ENCODE measurements around the gene SIM1. TPM values are rescaled to one million over a fixed set of nuclear protein-coding genes. Genes with fewer than 3 reads are reported as not detected.

The SIM1 gene
- total RNA-seq, 1 experiment from 2014 or later: not detected

- H3K4me3 ChIP-seq (replicated peaks in 1 of 2; ENCODE audit: low read depth in 1 of 2, low read length in 2 of 2): no peak overlapping the region
- ChIA-PET POLR2A (no interaction called here), RAD21 (ENCODE audit: low non-redundant PET in 1 of 2, low total read pairs in 2 of 2, uncharacterized antibody in 2 of 2, unreplicated experiment in 2 of 2) (no interaction called here), CTCF (interaction anchor here (0.7 kb wide), 1 partner anchor 194 kb away, joined by 4 read pairs; no protein-coding TSS in a partner anchor)
- H3K36me3 ChIP-seq (ENCODE audit: control insufficient read depth in 1 of 2, insufficient read depth in 2 of 2, low read length in 2 of 2): no peaks in the 10 kb centered on the region
- no peak overlapping the region for H2AFZ ChIP-seq (ENCODE audit: low read depth, low read length, poor library complexity, severe bottlenecking)
- H3K27ac ChIP-seq (ENCODE audit: low read depth, low read length): no peak overlapping the region
- no peak for DNase-seq (ENCODE audit: low read depth, low spot score)
- ATAC-seq: no peak
- no peaks in the 10 kb centered on the region for H4K20me1 ChIP-seq (ENCODE audit: insufficient read depth)
- H3K4me2 ChIP-seq (ENCODE audit: low read length): no peak overlapping the region
- no TSS peak for BruUV-seq (replicated peaks)
- no peak overlapping the region for H3K9ac ChIP-seq (ENCODE audit: low read length)
- TF ChIP-seq FOSL1 (IDR thresholded peaks at IDR 0.05; ENCODE audit: low read depth) (no peak), EZH2 (IDR thresholded peaks at IDR 0.05) (no peak), SP1 (IDR thresholded peaks at IDR 0.05; ENCODE audit: low read depth) (no peak), EZH2phosphoT487 (IDR thresholded peaks at IDR 0.05; ENCODE audit: borderline replicate concordance) (no peak), RAD21 (IDR thresholded peaks at IDR 0.05; ENCODE audit: low read depth) (no peak)
- intact Hi-C loops (cut with micrococcal nuclease): no loop called here
- H3K79me2 ChIP-seq (ENCODE audit: insufficient read depth, low read length): no peaks in the 10 kb centered on the region
- H3K27me3 ChIP-seq (ENCODE audit: insufficient read depth, low read length): no peaks in the 10 kb centered on the region
- no peaks in the 10 kb centered on the region for H3K4me1 ChIP-seq (ENCODE audit: control insufficient read depth in 1 of 2, insufficient read depth in 2 of 2, low read length in 2 of 2)
- no peaks in the 10 kb centered on the region for H3K9me3 ChIP-seq (ENCODE audit: control insufficient read depth in 1 of 2, insufficient read depth in 1 of 2, low read depth in 1 of 2, low read length in 2 of 2)
- no peaks in the 10 kb centered on the region for H3K9me2 ChIP-seq (ENCODE audit: insufficient read depth)
Observed at GRCh38 chr6:100462706-100463629, 1.8 kb downstream of the SIM1 start.

DNA sequence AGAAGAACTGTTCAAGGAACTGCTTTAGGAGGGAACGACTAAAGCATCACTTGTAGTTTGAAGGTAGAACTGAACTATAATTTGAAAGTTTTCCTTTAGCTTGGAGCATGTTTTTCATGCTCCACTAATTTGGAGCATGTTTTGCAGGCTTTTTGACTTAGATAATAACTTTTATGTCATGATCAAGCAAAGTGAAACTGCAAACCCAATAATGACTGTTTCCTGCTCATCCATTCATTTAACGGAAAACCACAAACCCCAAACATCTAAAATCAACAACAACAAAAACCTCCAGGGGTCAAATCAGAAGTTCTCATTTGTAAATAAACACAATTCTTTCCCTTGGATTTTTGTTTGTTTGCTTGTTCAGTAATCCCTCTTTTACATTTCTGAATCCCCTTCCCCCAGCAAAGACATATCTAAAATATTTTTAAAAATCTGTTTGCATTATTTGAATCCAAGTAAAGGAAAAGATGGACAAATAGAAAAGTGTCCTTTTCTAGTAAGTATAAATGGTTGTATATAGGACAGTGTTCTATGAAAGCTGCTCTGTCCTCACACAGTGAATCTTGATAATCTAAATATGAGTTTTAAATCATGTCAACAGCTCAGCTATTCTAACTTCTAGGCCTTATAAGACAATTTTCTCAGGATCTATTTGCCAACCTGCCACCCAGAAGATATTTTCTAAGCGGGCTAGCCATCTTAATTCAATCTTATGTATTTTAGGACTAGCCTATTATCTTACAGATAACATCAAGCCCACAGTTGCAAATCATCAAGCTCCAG lies 2.6 kb downstream of the SIM1 start:
- ChIA-PET CTCF (interaction anchor here (0.7 to 1.6 kb wide), 3 partner anchors 19 to 202 kb away, joined by 3 to 4 read pairs (median 4); no protein-coding TSS in a partner anchor), RAD21 (ENCODE audit: low non-redundant PET in 1 of 2, low total read pairs in 2 of 2, uncharacterized antibody in 2 of 2, unreplicated experiment in 2 of 2) (no interaction called here), POLR2A (no interaction called here)
- intact Hi-C loops (cut with micrococcal nuclease): no loop called here
- no peaks in the 10 kb centered on the region for H3K4me1 ChIP-seq (ENCODE audit: control insufficient read depth in 1 of 2, insufficient read depth in 2 of 2, low read length in 2 of 2)
- H3K27me3 ChIP-seq (ENCODE audit: insufficient read depth, low read length): no peaks in the 10 kb centered on the region
- no peak overlapping the region for H3K4me2 ChIP-seq (ENCODE audit: low read length)
- no peaks in the 10 kb centered on the region for H3K9me3 ChIP-seq (ENCODE audit: control insufficient read depth in 1 of 2, insufficient read depth in 1 of 2, low read depth in 1 of 2, low read length in 2 of 2)
- H4K20me1 ChIP-seq (ENCODE audit: insufficient read depth): no peaks in the 10 kb centered on the region
- DNase-seq (ENCODE audit: low read depth, low spot score) (no peak), ATAC-seq (no peak)
- no peak overlapping the region for H2AFZ ChIP-seq (ENCODE audit: low read depth, low read length, poor library complexity, severe bottlenecking)
- no peaks in the 10 kb centered on the region for H3K9me2 ChIP-seq (ENCODE audit: insufficient read depth)
- no peak overlapping the region for H3K9ac ChIP-seq (ENCODE audit: low read length)
- H3K36me3 ChIP-seq (ENCODE audit: control insufficient read depth in 1 of 2, insufficient read depth in 2 of 2, low read length in 2 of 2): no peaks in the 10 kb centered on the region
- no peak overlapping the region for H3K4me3 ChIP-seq (replicated peaks in 1 of 2; ENCODE audit: low read depth in 1 of 2, low read length in 2 of 2)
- H3K79me2 ChIP-seq (ENCODE audit: insufficient read depth, low read length): no peaks in the 10 kb centered on the region
- H3K27ac ChIP-seq (ENCODE audit: low read depth, low read length): no peak overlapping the region
- BruUV-seq (replicated peaks): no TSS peak
- TF ChIP-seq POLR2AphosphoS5 (IDR thresholded peaks at IDR 0.05; ENCODE audit: low read depth, low read length) (no peak), ZFX (IDR thresholded peaks at IDR 0.05) (no peak), EZH2 (IDR thresholded peaks at IDR 0.05) (no peak), MAX (IDR thresholded peaks at IDR 0.05) (no peak), SIN3A (IDR thresholded peaks at IDR 0.05; ENCODE audit: low read depth) (no peak), FOSL1 (IDR thresholded peaks at IDR 0.05; ENCODE audit: low read depth) (no peak), RAD21 (IDR thresholded peaks at IDR 0.05; ENCODE audit: low read depth) (no peak), TCF7L2 (IDR thresholded peaks at IDR 0.05; ENCODE audit: borderline replicate concordance, extremely low read depth, insufficient read depth, insufficient read length) (no peak), ELF1 (IDR thresholded peaks at IDR 0.05; ENCODE audit: borderline replicate concordance, low read depth) (no peak), EZH2phosphoT487 (IDR thresholded peaks at IDR 0.05; ENCODE audit: borderline replicate concordance) (no peak)
- TF ChIP-seq, protein P1, sequence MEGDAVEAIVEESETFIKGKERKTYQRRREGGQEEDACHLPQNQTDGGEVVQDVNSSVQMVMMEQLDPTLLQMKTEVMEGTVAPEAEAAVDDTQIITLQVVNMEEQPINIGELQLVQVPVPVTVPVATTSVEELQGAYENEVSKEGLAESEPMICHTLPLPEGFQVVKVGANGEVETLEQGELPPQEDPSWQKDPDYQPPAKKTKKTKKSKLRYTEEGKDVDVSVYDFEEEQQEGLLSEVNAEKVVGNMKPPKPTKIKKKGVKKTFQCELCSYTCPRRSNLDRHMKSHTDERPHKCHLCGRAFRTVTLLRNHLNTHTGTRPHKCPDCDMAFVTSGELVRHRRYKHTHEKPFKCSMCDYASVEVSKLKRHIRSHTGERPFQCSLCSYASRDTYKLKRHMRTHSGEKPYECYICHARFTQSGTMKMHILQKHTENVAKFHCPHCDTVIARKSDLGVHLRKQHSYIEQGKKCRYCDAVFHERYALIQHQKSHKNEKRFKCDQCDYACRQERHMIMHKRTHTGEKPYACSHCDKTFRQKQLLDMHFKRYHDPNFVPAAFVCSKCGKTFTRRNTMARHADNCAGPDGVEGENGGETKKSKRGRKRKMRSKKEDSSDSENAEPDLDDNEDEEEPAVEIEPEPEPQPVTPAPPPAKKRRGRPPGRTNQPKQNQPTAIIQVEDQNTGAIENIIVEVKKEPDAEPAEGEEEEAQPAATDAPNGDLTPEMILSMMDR (IDR thresholded peaks at IDR 0.05 in 2 of 3, conservative IDR thresholded peaks at IDR 0.05 in 1 of 3; ENCODE audit: borderline replicate concordance in 1 of 3, insufficient read depth in 1 of 3, low read depth in 2 of 3, low read length in 2 of 3): no peak
- TF ChIP-seq, protein P2, sequence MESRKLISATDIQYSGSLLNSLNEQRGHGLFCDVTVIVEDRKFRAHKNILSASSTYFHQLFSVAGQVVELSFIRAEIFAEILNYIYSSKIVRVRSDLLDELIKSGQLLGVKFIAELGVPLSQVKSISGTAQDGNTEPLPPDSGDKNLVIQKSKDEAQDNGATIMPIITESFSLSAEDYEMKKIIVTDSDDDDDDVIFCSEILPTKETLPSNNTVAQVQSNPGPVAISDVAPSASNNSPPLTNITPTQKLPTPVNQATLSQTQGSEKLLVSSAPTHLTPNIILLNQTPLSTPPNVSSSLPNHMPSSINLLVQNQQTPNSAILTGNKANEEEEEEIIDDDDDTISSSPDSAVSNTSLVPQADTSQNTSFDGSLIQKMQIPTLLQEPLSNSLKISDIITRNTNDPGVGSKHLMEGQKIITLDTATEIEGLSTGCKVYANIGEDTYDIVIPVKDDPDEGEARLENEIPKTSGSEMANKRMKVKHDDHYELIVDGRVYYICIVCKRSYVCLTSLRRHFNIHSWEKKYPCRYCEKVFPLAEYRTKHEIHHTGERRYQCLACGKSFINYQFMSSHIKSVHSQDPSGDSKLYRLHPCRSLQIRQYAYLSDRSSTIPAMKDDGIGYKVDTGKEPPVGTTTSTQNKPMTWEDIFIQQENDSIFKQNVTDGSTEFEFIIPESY (IDR thresholded peaks at IDR 0.05; ENCODE audit: extremely low read depth, insufficient replicate concordance, low read length): no peak
